Measurements from ENCODE around the gene GRK2.

DNA sequence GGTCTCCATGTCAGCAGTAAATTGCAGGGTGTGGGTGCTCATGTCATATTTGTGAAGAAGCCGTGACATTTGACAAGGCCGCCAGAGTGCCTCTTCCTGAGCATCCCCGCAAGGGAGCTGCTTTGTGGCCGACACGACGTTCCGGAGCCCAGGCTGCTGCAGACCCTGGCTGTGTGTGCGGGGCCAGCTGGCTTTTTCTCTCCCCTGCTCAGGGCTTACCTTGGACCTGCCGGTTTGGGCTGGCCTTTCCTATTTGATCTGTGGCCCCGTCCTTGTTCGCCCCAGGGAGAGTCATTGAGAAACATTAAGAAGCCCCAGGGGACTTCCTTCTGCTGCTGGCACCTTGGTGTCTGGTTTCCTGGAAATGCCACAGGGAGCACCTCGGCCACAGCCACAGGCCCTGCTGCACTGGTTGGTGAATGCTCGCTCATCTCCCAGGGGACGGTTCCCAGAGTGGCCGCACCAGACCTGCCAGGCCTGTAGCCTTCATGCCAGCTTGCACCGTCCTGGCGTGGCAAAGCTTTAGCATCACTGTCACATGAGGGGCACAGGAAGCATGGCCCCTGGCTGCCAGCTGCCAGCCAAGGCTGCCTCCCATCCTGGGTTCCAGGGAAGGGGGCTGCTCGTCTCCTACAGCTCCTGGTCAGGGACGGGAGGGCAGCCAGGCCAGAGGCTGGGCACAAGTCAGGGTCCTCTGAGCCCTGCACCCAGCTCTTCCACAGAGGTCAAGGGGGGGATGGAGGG, 5.4 kb downstream of the GRK2 start:
- TF ChIP-seq, protein P1, sequence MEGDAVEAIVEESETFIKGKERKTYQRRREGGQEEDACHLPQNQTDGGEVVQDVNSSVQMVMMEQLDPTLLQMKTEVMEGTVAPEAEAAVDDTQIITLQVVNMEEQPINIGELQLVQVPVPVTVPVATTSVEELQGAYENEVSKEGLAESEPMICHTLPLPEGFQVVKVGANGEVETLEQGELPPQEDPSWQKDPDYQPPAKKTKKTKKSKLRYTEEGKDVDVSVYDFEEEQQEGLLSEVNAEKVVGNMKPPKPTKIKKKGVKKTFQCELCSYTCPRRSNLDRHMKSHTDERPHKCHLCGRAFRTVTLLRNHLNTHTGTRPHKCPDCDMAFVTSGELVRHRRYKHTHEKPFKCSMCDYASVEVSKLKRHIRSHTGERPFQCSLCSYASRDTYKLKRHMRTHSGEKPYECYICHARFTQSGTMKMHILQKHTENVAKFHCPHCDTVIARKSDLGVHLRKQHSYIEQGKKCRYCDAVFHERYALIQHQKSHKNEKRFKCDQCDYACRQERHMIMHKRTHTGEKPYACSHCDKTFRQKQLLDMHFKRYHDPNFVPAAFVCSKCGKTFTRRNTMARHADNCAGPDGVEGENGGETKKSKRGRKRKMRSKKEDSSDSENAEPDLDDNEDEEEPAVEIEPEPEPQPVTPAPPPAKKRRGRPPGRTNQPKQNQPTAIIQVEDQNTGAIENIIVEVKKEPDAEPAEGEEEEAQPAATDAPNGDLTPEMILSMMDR (conservative IDR thresholded peaks at IDR 0.05; ENCODE audit: low read length) = no peak
- no peak for TF ChIP-seq EZH2phosphoT487 (IDR thresholded peaks at IDR 0.05; ENCODE audit: borderline replicate concordance, low read depth, low read length)
